Central memory CD8-positive, alpha-beta T cell (primary cell): ENCODE data around the gene TOX2.

Source experiments
- ATAC-seq: fragments of 150-1000 bp; cut with Tn5 transposase; replicated peaks from 2 replicates; pipeline ENCODE4 v1.10.0; 2022; ENCODE audit warnings: mild to moderate bottlenecking, moderate FRiP score, moderate number of reproducible peaks; ENCODE audit not compliant: poor library complexity, severe bottlenecking; ENCODE audit errors: extremely low read depth
- DNase-seq, 2 donors: peaks; one replicate each; pipeline ENCODE4 v3.0.0; 2021; ENCODE audit warnings: low spot score in 2 of 2
- H3K27ac Mint-ChIP-seq: one replicate; pipeline ENCODE4 v1.8.0; 2022; ENCODE audit warnings: low read depth, mild to moderate bottlenecking, moderate library complexity, mixed read lengths
- H3K27me3 Mint-ChIP-seq: one replicate; pipeline ENCODE4 v1.8.0; 2022; ENCODE audit warnings: mixed read lengths
- H3K36me3 Mint-ChIP-seq: one replicate; pipeline ENCODE4 v1.8.0; 2022; ENCODE audit warnings: mild to moderate bottlenecking, moderate library complexity, mixed read lengths; ENCODE audit not compliant: insufficient read depth
- H3K4me1 Mint-ChIP-seq: one replicate; pipeline ENCODE4 v1.8.0; 2022; ENCODE audit warnings: mixed read lengths
- H3K4me3 Mint-ChIP-seq: one replicate; pipeline ENCODE4 v1.8.0; 2022; ENCODE audit warnings: mild to moderate bottlenecking, moderate library complexity, mixed read lengths
- H3K9me3 Mint-ChIP-seq: one replicate; pipeline ENCODE4 v1.8.0; 2022; ENCODE audit warnings: mixed read lengths

The TOX2 gene

DNA sequence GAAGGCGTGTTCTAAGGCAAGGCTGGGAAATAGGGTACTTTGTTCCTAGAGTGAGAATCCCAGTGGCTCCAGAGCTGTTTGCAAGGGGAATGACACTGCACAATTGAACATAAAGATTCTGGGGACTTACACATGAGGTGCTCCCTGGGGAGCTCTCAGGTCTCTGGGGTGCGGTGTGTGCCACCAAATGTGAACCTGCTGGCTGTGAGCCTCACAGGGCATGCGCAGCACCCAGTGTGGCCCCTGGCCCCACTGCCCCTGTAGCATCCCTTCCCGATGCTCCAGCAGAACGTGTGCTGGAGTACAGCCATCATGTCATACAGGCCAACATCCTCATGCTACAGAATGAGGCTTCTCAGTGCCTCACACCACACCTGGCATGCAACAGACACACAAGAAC lies 68.2 kb downstream of the TOX2 start:
- Mint-ChIP-seq H3K27ac (no peak overlapping the region), H3K9me3 (no peaks in the 10 kb centered on the region), H3K27me3 (peaks cover 32% of the 10 kb centered on the region), H3K36me3 (peaks cover 2% of the 10 kb centered on the region), H3K4me1 (peaks cover 46% of the 10 kb centered on the region), H3K4me3 (no peak overlapping the region)
- ATAC-seq (no peak), DNase-seq (no peak)

DNA sequence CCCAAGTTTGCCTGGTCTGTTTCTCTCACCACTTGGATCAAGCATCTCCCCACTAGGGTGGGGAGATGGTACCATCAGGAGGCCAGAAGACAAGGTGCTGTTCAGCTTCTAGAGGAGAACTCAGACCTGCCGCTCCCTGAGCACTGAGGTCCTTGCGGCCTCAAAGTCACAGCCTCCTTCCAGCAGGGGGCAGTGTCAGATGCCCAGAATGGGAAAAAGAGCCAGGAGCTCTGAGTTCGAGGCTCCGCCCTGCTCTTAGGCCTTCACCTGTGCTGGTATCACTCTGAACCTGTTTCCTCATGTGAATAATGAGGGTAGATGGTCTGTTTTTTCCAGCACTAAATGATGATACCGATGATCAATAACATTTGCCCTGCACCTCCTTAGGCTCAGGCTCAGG lies 68.7 kb downstream of the TOX2 start:
- peak overlapping the region; percentile 46 for H3K4me3 Mint-ChIP-seq
- ATAC-seq, result no peak

DNA sequence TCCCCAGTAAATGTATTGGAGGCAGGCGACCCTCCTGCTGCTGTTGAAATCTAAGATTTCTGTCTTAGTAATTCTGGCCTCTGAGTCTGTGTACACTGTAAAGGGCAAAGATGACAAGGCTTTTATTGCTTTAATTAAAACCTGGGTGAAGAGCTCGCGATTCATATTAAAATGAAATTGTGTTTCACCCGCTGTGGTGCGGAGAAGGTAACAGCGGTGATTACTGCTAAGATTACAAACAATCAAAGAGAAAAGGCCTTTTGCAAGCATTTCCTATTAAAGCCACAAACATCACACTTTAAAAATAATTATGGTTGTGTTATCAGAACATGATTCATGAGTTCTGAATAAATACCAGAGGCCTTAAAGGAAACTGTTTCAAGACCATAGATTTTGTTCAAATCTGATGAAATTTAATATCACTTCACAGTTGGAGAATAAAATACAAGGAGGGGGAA lies 69.3 kb downstream of the TOX2 start:
- peak in 1 of 2 donors; percentile 29 for DNase-seq
- peak overlapping the region; percentile 46 for H3K4me3 Mint-ChIP-seq
- H3K27me3 Mint-ChIP-seq, result peaks cover 25% of the 10 kb centered on the region
- no peaks in the 10 kb centered on the region for H3K9me3 Mint-ChIP-seq
- peak; percentile 82 for ATAC-seq
- H3K27ac Mint-ChIP-seq, result no peak overlapping the region
- H3K36me3 Mint-ChIP-seq, result peaks cover 2% of the 10 kb centered on the region
- H3K4me1 Mint-ChIP-seq, result peaks cover 46% of the 10 kb centered on the region

More for the DNA sequence above, 68.7 kb downstream of the TOX2 start:
- no peak for DNase-seq
- Mint-ChIP-seq H3K36me3 (peaks cover 2% of the 10 kb centered on the region), H3K4me1 (peaks cover 46% of the 10 kb centered on the region), H3K9me3 (no peaks in the 10 kb centered on the region), H3K27me3 (peaks cover 31% of the 10 kb centered on the region), H3K27ac (no peak overlapping the region)

DNA sequence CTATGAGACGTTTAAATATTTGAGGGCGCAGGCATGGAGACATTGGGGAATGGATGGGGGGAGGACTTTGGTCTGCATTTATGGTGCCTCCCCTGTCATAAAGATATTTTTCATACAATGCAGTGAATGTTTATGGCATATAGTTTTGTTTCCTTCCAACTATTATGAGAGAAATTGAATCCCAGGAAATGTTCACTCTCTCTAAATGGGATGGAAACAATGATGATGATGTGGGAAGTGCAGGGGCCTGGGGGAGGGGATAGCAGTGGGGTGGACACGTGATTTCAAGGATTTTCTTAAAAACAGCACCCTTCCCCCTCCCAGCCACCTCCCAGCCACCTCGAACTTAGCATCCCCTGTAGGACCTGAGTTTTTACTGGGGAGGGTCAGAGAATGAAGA lies 69.9 kb downstream of the TOX2 start:
- no peak for ATAC-seq
- H3K36me3 Mint-ChIP-seq, result peaks cover 2% of the 10 kb centered on the region
- peak overlapping the region; percentile 46 for H3K4me3 Mint-ChIP-seq
- DNase-seq, result no peak
- H3K9me3 Mint-ChIP-seq, result no peaks in the 10 kb centered on the region
- H3K4me1 Mint-ChIP-seq, result peaks cover 46% of the 10 kb centered on the region
- H3K27me3 Mint-ChIP-seq, result peaks cover 19% of the 10 kb centered on the region
- H3K27ac Mint-ChIP-seq, result no peak overlapping the region

DNA sequence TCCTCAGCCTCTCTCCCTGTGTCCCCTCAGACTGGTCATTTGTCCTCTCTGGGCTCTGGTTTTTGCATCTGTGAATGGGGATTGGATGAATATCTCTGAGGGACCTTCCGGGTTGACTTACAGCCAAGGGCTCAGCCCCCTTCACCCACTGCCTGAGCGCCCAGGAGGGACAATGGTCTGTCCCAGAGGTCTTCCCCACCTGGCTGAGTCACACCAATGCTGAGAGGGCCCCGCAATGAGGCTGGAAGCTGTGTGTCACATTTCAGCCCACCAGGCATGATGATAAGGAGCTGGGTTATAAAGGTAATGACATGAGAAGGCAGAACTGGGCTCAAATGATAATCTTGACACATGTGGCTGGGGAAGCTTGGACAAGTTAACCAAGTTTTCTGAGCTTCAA lies 70.5 kb downstream of the TOX2 start:
- H3K36me3 Mint-ChIP-seq, result peaks cover 2% of the 10 kb centered on the region
- no peak overlapping the region for H3K27ac Mint-ChIP-seq
- H3K4me1 Mint-ChIP-seq, result peaks cover 41% of the 10 kb centered on the region
- ATAC-seq (no peak), DNase-seq (no peak)
- H3K9me3 Mint-ChIP-seq, result no peaks in the 10 kb centered on the region
- no peak overlapping the region for H3K4me3 Mint-ChIP-seq
- peaks cover 13% of the 10 kb centered on the region for H3K27me3 Mint-ChIP-seq

DNA sequence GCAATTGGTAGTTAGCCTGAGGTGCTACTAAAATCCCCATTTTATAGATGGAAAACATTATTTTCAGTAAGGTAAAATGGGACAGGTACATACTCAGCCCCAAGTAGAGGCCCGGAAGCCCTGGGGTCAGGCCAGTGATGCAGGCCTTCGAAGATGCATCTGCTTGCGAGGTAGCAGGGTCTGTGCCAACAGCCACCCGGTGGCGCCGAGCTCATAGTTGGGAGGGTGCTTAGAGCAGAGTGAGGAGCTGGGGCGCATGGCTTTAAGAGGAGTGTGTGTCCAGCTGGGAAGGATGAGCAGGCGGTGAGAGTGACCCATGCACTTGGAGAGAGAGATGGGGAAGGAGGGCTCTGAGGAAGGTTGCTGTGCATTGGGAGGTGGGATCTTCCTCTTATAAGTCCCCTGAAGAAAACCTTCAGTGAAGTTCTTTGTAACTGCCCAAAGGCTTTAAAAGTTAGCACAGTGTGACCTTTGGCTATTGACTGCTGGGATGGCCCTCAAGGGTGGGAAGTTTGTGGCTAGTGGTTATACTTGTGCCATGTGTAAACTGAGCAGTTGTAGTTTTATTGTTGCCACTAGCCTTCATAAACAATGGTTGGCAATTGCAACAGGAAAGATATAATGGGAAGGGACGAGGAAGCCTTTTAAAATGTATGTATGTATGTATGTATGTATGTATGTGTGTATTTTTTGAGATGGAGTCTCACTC lies 71.1 kb downstream of the TOX2 start:
- peaks cover 2% of the 10 kb centered on the region for H3K36me3 Mint-ChIP-seq
- H3K27me3 Mint-ChIP-seq, result peaks cover 11% of the 10 kb centered on the region
- peaks cover 40% of the 10 kb centered on the region for H3K4me1 Mint-ChIP-seq
- ATAC-seq, result no peak
- no peak for DNase-seq
- H3K27ac Mint-ChIP-seq, result no peak overlapping the region
- no peak overlapping the region for H3K4me3 Mint-ChIP-seq
- H3K9me3 Mint-ChIP-seq, result no peaks in the 10 kb centered on the region

DNA sequence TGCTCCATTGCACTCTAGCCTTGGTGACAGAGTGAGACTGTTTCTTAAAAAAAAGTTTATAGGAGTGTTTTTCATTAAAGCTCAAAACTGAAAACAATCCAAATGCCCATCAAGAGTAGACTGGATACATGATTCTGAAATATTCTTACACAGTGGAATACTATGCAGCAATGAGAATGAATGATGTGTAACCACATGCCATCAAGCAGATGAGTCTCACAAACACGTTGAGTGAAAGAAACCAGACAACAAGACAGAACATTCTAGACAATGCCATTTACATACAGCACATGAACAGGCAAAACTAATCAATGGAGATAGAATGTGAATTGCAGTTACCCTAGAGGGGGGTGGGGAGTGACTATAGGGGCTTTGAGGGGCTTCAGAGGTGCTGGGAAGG lies 72.4 kb downstream of the TOX2 start:
- peaks cover 2% of the 10 kb centered on the region for H3K36me3 Mint-ChIP-seq
- H3K4me1 Mint-ChIP-seq, result peaks cover 35% of the 10 kb centered on the region
- no peak overlapping the region for H3K27ac Mint-ChIP-seq
- H3K27me3 Mint-ChIP-seq, result peaks cover 8% of the 10 kb centered on the region
- DNase-seq (no peak), ATAC-seq (no peak)
- H3K4me3 Mint-ChIP-seq, result no peak overlapping the region
- no peaks in the 10 kb centered on the region for H3K9me3 Mint-ChIP-seq

DNA sequence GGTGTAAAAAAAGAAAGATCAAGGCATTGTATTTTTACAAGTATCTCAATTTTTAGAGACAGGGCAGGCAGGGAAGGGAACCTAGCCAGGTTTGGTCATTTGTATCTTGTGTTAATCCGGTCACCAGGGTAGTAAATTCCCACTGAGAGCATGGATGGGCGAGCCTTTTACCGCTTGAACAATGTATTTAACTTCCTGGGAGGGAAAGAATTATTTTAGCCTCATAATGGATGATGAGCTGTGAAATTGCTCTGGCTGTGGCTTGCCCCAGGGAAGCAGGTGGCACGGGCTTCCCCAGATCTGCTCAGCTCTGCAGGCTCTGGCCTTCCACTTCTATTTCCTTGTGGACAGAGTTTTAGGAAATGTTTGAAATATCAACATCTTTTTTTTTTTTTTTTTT lies 72.9 kb downstream of the TOX2 start:
- DNase-seq (no peak), ATAC-seq (no peak)
- peaks cover 3% of the 10 kb centered on the region for H3K27me3 Mint-ChIP-seq
- no peak overlapping the region for H3K4me3 Mint-ChIP-seq
- H3K9me3 Mint-ChIP-seq, result no peaks in the 10 kb centered on the region
- peaks cover 30% of the 10 kb centered on the region for H3K4me1 Mint-ChIP-seq
- H3K27ac Mint-ChIP-seq, result no peak overlapping the region
- peaks cover 2% of the 10 kb centered on the region for H3K36me3 Mint-ChIP-seq

DNA sequence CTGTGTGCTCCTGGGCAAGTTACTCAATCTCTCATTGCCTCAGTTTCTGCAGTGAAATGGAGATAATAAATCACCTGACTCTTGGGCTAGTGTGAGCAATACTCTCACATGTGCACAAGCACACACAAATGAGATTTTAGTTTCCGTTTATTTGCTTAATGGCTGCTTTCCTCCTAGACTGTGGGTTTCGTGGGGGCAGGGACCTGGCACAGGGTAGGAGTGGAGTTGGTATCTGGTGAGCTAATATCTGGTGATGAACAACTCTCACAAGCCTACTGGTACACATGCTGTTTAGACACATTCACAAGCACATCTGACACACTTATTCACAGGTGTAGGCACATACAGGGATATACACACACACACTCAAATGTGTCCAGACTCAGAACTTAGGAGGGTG lies 73.8 kb downstream of the TOX2 start:
- Mint-ChIP-seq H3K27ac (no peak overlapping the region), H3K4me3 (no peak overlapping the region), H3K27me3 (no peaks in the 10 kb centered on the region), H3K36me3 (peaks cover 2% of the 10 kb centered on the region), H3K9me3 (no peaks in the 10 kb centered on the region), H3K4me1 (peaks cover 26% of the 10 kb centered on the region)
- ATAC-seq (no peak), DNase-seq (no peak)

DNA sequence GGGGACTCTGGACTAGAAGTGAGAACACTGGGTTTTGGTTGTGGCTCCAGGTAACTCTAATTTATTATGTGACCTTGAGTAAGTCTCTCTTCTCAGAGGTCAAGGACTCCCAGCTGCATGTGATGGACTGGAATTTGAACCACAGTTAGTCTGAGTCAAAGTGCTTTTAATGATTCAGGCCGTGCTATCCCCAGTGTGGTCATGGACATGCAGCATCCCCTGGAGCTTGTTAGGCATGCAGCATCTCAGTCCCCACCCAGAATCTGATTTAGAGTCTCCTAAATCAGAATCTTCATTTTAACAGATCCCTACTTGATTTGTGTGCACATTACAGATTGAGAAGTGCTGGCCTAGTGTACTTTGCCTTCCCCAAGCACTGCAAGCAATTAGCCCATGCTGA lies 74.2 kb downstream of the TOX2 start:
- H3K9me3 Mint-ChIP-seq, result no peaks in the 10 kb centered on the region
- DNase-seq (no peak), ATAC-seq (no peak)
- H3K4me3 Mint-ChIP-seq, result no peak overlapping the region
- peaks cover 2% of the 10 kb centered on the region for H3K36me3 Mint-ChIP-seq
- H3K4me1 Mint-ChIP-seq, result peaks cover 23% of the 10 kb centered on the region
- H3K27ac Mint-ChIP-seq, result no peak overlapping the region
- no peaks in the 10 kb centered on the region for H3K27me3 Mint-ChIP-seq

DNA sequence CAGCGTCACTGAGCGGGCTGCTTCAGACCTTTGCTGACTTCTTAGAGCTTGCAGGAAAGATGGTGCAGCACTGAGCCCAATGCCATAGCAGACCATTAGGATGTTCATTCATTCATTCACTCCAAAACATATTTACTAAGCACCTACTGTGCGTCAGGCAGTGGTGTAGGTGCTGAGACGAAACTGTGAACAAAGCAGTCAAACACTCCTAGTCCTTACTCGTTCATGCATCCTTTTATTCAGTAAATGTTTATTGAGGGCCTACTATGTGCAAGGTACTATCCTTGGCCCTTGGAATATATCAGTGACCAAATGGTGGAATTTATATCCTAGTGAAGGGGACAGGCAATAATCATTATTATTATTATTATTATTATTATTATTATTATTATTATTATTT lies 76.6 kb downstream of the TOX2 start:
- ATAC-seq, result no peak
- Mint-ChIP-seq H3K9me3 (no peaks in the 10 kb centered on the region), H3K36me3 (no peaks in the 10 kb centered on the region), H3K27me3 (no peaks in the 10 kb centered on the region), H3K27ac (no peak overlapping the region), H3K4me3 (no peak overlapping the region), H3K4me1 (no peaks in the 10 kb centered on the region)
- no peak for DNase-seq

DNA sequence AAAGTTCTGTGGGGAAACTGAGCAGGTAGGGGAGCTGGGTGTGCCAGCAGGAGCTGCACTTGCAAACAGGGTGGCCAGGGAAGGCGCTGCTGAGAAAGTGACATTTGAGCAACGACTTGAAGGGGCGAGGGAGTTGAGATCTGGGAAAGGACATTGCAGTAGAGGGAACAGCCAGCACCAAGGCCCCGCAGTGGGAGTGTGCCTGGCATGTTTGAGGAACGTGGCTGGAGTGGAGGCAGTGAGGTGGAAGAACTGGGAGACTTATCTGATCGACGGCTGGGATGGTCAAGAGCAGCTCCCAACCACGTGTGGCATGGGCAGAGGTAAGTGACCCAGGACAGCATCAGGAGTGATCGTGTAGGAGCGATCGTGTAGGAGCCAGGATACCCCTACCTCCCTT lies 77.3 kb downstream of the TOX2 start:
- no peaks in the 10 kb centered on the region for H3K36me3 Mint-ChIP-seq
- no peaks in the 10 kb centered on the region for H3K9me3 Mint-ChIP-seq
- ATAC-seq (no peak), DNase-seq (no peak)
- no peaks in the 10 kb centered on the region for H3K27me3 Mint-ChIP-seq
- H3K4me1 Mint-ChIP-seq, result no peaks in the 10 kb centered on the region
- no peak overlapping the region for H3K27ac Mint-ChIP-seq
- no peak overlapping the region for H3K4me3 Mint-ChIP-seq

DNA sequence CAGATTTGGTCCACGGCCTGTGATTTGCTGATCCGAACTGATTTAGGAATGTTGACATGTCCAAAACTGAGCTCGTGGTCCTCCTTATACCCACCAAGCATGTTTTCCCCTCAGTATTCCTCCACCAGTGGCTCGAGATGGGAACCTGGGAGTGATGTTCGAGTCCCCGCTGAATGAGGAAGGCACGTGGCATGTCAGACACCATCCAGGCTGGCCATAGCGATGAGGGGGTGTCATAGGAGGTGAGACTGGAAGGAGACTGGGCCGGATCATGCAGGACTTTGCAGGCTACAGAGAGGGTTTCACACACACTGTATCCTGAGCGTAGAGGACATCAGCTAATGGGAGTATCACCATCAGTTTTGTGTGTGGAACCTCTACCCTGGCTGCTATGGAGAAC lies 78.2 kb downstream of the TOX2 start:
- H3K27me3 Mint-ChIP-seq, result no peaks in the 10 kb centered on the region
- no peak for ATAC-seq

More for the DNA sequence above, 78.2 kb downstream of the TOX2 start:
- Mint-ChIP-seq H3K4me1 (no peaks in the 10 kb centered on the region), H3K27ac (no peak overlapping the region), H3K36me3 (no peaks in the 10 kb centered on the region), H3K9me3 (no peaks in the 10 kb centered on the region), H3K4me3 (no peak overlapping the region)
- DNase-seq, result no peak
